ENCODE data around the gene EEF1AKMT3. TPM values are rescaled to one million over a fixed set of nuclear protein-coding genes. Genes with fewer than 3 reads are reported as not detected.

The EEF1AKMT3 gene
- polyA plus RNA-seq, 1 experiment = 7.6 TPM

DNA sequence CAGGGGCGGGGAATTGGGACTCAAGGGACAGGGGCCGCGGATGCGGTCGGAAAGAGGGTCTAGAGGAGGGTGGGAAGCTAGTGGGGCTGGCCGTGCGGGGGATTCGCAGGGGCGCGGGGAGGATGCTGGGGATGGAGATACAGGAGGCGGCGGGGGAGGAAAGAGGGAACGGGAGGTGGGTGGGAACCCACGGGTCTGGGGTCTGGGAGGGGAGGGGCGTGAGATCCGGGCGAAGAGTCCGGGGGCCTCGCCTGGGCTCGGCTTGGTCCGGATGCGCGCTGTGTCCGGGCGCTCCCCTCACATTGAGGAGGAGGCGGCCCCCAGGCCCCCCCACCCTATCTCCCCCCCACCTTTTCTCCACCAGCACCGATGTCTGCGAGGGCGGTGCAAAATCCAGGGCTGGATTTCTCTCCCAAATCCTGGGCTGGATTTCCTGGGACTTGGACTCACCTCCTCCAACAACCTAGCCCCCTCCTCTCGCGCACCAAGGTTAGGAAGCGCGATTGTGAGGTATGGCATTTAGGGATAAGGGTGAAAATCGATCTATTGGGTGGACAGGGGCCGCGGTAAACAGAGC lies 33.7 kb upstream of the EEF1AKMT3 start, which contains the start of gene AGAP2:
Gene AGAP2, minus strand, starts transcription at position 82 of the 577 bp plus-strand sequence. CDS start 496 bp downstream, outside the sequence.
- no peak for DNase-seq (ENCODE audit: low read depth, low spot score)
- Histone ChIP-seq H3K27ac (ENCODE audit: low read depth, low read length) (no peak within 1 kb of the TSS), H3K27me3 (ENCODE audit: control insufficient read depth, insufficient read depth, low read length) (peaks cover 82% of the 10 kb centered on the region), H3K9me3 (ENCODE audit: control insufficient read depth, insufficient read depth, low read length) (no peaks in the 10 kb centered on the region; the same call in 1 of the 2 replicates), H3K4me3 (ENCODE audit: low read depth, low read length) (peak within 1 kb of the TSS; percentile 7)
- ChIA-PET POLR2A (interaction anchor here (0.5 kb wide), 1 partner anchor 119 kb away, joined by 7 read pairs; no protein-coding TSS in a partner anchor), CTCF (interaction anchor here (1.0 kb wide), 1 partner anchor 13 kb away, joined by 5 read pairs; no protein-coding TSS in a partner anchor)
- TF ChIP-seq, protein P1, sequence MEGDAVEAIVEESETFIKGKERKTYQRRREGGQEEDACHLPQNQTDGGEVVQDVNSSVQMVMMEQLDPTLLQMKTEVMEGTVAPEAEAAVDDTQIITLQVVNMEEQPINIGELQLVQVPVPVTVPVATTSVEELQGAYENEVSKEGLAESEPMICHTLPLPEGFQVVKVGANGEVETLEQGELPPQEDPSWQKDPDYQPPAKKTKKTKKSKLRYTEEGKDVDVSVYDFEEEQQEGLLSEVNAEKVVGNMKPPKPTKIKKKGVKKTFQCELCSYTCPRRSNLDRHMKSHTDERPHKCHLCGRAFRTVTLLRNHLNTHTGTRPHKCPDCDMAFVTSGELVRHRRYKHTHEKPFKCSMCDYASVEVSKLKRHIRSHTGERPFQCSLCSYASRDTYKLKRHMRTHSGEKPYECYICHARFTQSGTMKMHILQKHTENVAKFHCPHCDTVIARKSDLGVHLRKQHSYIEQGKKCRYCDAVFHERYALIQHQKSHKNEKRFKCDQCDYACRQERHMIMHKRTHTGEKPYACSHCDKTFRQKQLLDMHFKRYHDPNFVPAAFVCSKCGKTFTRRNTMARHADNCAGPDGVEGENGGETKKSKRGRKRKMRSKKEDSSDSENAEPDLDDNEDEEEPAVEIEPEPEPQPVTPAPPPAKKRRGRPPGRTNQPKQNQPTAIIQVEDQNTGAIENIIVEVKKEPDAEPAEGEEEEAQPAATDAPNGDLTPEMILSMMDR (IDR thresholded peaks at IDR 0.05; ENCODE audit: low read depth, low read length) = no peak

DNA sequence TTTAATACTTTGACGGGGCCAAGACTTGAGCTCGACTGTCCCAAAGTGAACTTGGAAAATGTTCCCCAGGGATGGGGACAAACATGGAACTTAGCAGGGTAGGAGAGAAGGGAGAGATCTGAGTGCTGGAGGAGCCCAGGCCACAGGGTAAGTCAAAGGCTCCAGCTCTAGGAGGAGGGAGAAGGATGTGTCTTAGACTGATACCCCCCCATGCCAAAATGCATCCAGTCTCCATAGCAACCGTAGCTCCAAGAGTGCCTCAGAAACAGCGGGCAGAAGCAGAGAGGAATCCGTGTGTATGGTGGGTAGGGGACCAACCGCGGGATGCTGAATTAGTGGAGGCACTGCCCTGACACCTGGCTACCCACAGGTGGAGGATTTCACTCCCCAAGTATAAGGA lies 33.0 kb upstream of the EEF1AKMT3 start:
- Histone ChIP-seq H3K4me3 (ENCODE audit: low read depth, low read length) (no peak overlapping the region), H3K27ac (ENCODE audit: low read depth, low read length) (no peak overlapping the region), H3K9me3 (ENCODE audit: control insufficient read depth, insufficient read depth, low read length) (no peaks in the 10 kb centered on the region; the same call in 1 of the 2 replicates), H3K27me3 (ENCODE audit: control insufficient read depth, insufficient read depth, low read length) (peaks cover 76% of the 10 kb centered on the region)
- DNase-seq (ENCODE audit: low read depth, low spot score) = no peak
- TF ChIP-seq, protein P1 (IDR thresholded peaks at IDR 0.05; ENCODE audit: low read depth, low read length) = no peak
- ChIA-PET CTCF (no interaction called here), POLR2A (interaction anchor here (0.5 kb wide), 1 partner anchor 119 kb away, joined by 7 read pairs; no protein-coding TSS in a partner anchor)

DNA sequence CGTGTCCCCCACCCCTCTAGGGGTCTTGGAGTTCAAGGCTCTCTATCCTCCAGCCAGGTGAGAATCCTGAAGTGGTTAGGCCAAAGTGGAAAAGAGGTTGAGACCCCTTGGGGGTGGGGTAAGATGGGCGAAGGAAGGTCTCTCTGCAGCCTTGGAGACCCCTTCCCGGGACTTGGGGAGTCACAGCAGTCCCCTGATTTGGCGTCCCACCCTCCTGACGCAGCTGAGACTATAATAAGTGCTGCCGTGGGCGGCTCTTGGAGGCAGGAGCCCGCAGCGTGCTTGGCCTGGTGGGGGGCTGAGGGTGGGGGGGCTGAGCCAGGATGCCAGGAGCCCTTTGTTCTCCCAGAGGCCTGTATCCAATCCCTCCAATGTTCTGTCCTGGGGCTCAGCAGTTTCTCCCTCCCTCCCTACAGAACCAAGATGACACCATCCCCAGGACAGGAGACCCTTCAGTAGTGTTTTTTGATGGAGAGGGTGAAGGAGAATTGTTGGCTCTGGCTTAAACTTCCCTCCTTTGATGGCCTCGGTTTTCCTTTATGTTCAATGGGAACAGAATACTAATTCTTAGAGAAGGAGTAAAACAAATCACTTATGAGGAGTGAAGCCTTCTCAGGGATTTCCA lies 32.4 kb upstream of the EEF1AKMT3 start:
- Histone ChIP-seq H3K4me3 (ENCODE audit: low read depth, low read length) (no peak overlapping the region), H3K27me3 (ENCODE audit: control insufficient read depth, insufficient read depth, low read length) (peaks cover 70% of the 10 kb centered on the region), H3K27ac (ENCODE audit: low read depth, low read length) (no peak overlapping the region), H3K9me3 (ENCODE audit: control insufficient read depth, insufficient read depth, low read length) (no peaks in the 10 kb centered on the region; the same call in 1 of the 2 replicates)
- TF ChIP-seq, protein P1 (IDR thresholded peaks at IDR 0.05; ENCODE audit: low read depth, low read length) = no peak
- no peak for DNase-seq (ENCODE audit: low read depth, low spot score)
- ChIA-PET CTCF (interaction anchor here (1.7 kb wide), 1 partner anchor 16 kb away, joined by 6 read pairs; no protein-coding TSS in a partner anchor), POLR2A (no interaction called here)

DNA sequence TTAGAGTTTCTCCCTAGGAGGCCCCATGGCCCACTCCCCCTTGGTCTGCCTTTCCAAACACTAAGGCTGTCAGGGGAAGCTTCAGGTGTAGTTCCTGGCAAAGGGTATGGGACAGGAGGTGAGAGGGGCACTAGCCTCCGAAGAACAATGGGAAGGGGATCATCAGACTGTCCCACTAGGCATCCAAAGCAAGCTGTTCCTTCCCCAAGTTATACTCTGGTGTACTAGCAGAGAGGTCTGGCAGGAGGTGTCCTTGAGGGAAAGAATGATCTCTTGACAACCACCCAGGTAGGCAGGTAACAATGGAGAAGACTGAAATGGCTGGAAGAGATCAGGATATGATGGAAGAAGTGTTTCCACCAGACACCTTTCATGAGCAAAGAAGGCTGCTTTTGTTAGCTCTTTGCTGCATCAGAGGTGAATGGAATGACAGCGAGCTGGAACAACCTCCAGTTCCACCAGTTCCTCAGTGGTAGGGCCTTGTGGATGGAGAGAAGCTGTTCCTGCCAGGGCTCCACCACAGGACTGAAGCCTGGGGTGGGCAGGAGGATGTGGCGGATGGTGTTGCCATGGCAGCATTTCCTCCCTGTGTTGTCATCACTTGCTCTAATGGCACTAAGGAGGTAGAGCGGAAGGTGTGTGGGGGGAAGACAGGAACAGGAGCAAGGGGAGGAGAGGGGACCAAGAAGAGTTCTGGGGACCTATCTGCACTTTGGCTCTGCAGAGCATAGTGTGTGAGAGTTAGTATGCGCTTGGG lies 31.6 kb upstream of the EEF1AKMT3 start:
- POLR2A ChIA-PET = interaction anchor here (1.4 kb wide), 1 partner anchor 15 kb away, joined by 3 read pairs; no protein-coding TSS in a partner anchor
- no peak overlapping the region for H3K4me3 ChIP-seq (ENCODE audit: low read depth, low read length)
- peaks cover 62% of the 10 kb centered on the region for H3K27me3 ChIP-seq (ENCODE audit: control insufficient read depth, insufficient read depth, low read length)
- TF ChIP-seq, protein P1 (IDR thresholded peaks at IDR 0.05; ENCODE audit: low read depth, low read length) = no peak
- no peak for DNase-seq (ENCODE audit: low read depth, low spot score)
- CTCF ChIA-PET = interaction anchor here (1.5 to 1.7 kb wide), 3 partner anchors 15 to 156 kb away, joined by 3 to 6 read pairs (median 3); no protein-coding TSS in a partner anchor
- H3K27ac ChIP-seq (ENCODE audit: low read depth, low read length) = no peak overlapping the region
- H3K9me3 ChIP-seq (ENCODE audit: control insufficient read depth, insufficient read depth, low read length) = no peaks in the 10 kb centered on the region; the same call in 1 of the 2 replicates
